ENCODE data around the gene CPTP. TPM values are rescaled to one million over a fixed set of nuclear protein-coding genes. Genes with fewer than 3 reads are reported as not detected.

The CPTP gene
- total and polyA plus RNA-seq, 2 of the 13 experiments (the other 11 are each of a cell fraction or from before 2014, with no cell fraction given), result 5.5 to 9.3 TPM

DNA sequence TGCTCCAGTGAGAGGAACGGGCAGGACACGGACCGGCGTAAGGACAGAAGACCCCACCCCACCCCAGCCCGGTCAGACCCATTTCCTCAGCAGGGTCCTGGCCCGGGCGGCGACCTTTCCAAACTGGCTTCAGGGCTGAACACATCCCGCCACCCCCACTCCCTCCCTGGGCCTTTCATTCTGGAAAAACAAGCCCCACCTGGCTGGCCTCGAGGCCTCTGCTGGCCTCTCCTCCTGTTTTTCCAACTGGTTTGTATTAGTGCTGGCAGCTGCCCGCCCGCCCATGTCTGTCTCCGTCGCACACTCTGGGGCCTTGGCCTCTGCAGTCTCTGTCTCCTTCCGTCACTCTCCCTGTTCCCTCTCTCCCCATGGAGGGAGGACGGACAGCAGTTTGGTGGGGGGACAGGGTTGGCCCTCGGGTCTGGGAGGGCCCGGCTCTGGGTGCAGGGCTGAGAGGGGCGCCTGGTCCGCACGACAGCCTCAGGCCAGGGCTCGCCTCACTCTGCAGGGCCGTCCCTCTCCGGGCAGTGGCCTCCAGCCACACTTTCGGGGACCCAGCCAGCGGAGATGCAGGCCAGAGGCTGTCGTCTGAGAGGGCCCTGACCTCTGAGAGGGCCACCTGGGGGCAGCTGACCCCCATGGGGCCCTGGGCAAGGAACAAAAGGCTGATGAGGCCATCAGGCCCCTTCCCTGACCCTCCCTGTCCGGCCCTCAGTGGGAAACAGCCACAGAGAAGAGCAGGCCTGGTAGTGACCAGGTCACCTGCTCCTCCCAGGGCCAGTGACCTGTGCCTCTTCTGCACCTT, 35.3 kb downstream of the CPTP start (continued):
- TF ChIP-seq, protein P1, sequence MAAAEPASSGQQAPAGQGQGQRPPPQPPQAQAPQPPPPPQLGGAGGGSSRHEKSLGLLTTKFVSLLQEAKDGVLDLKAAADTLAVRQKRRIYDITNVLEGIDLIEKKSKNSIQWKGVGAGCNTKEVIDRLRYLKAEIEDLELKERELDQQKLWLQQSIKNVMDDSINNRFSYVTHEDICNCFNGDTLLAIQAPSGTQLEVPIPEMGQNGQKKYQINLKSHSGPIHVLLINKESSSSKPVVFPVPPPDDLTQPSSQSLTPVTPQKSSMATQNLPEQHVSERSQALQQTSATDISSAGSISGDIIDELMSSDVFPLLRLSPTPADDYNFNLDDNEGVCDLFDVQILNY (CRISPR knock-in tag; conservative IDR thresholded peaks at IDR 0.05), result no peak
- TF ChIP-seq ZNF430 (CRISPR knock-in tag; IDR thresholded peaks at IDR 0.05), result peak; percentile 65; the same call in 1 of the 2 replicates
- no peak for TF ChIP-seq SP4 (CRISPR knock-in tag; IDR thresholded peaks at IDR 0.05)
- TF ChIP-seq ZBTB39 (CRISPR knock-in tag; IDR thresholded peaks at IDR 0.05), result no peak
- peak; percentile 95 for TF ChIP-seq RXRA (CRISPR knock-in tag; IDR thresholded peaks at IDR 0.05)
- TF ChIP-seq FOXK1 (CRISPR knock-in tag; IDR thresholded peaks at IDR 0.05; ENCODE audit: borderline replicate concordance, low read depth), result no peak
- no peak for TF ChIP-seq ZNF136 (CRISPR knock-in tag; IDR thresholded peaks at IDR 0.05; ENCODE audit: low read depth)
- 0 out of 2 replicates have a peak, but pooled peaks have one; percentile 45 for TF ChIP-seq RFXAP (CRISPR knock-in tag; IDR thresholded peaks at IDR 0.05; ENCODE audit: borderline replicate concordance)
- TF ChIP-seq, protein P2, sequence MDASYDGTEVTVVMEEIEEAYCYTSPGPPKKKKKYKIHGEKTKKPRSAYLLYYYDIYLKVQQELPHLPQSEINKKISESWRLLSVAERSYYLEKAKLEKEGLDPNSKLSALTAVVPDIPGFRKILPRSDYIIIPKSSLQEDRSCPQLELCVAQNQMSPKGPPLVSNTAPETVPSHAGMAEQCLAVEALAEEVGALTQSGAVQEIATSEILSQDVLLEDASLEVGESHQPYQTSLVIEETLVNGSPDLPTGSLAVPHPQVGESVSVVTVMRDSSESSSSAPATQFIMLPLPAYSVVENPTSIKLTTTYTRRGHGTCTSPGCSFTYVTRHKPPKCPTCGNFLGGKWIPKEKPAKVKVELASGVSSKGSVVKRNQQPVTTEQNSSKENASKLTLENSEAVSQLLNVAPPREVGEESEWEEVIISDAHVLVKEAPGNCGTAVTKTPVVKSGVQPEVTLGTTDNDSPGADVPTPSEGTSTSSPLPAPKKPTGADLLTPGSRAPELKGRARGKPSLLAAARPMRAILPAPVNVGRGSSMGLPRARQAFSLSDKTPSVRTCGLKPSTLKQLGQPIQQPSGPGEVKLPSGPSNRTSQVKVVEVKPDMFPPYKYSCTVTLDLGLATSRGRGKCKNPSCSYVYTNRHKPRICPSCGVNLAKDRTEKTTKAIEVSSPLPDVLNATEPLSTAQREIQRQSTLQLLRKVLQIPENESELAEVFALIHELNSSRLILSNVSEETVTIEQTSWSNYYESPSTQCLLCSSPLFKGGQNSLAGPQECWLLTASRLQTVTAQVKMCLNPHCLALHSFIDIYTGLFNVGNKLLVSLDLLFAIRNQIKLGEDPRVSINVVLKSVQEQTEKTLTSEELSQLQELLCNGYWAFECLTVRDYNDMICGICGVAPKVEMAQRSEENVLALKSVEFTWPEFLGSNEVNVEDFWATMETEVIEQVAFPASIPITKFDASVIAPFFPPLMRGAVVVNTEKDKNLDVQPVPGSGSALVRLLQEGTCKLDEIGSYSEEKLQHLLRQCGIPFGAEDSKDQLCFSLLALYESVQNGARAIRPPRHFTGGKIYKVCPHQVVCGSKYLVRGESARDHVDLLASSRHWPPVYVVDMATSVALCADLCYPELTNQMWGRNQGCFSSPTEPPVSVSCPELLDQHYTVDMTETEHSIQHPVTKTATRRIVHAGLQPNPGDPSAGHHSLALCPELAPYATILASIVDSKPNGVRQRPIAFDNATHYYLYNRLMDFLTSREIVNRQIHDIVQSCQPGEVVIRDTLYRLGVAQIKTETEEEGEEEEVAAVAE (CRISPR knock-in tag; IDR thresholded peaks at IDR 0.05; ENCODE audit: borderline replicate concordance), result no peak
- no peak for TF ChIP-seq ZFP36L2 (CRISPR knock-in tag; IDR thresholded peaks at IDR 0.05)
- no peak for TF ChIP-seq FOXP1 (IDR thresholded peaks at IDR 0.05)
- peak; percentile 34 for TF ChIP-seq FOXP1 (CRISPR knock-in tag; IDR thresholded peaks at IDR 0.05)
- no peak for TF ChIP-seq HNF1A (IDR thresholded peaks at IDR 0.05; ENCODE audit: low read depth)
- no peak for TF ChIP-seq HNF1A (CRISPR knock-in tag; IDR thresholded peaks at IDR 0.05; ENCODE audit: borderline replicate concordance)
- TF ChIP-seq ZNF143 (CRISPR knock-in tag; IDR thresholded peaks at IDR 0.05), result peak; percentile 15; the same call in 1 of the 2 replicates
- TF ChIP-seq REL (CRISPR knock-in tag; conservative IDR thresholded peaks at IDR 0.05), result no peak
- no peak for TF ChIP-seq TMF1 (CRISPR knock-in tag; IDR thresholded peaks at IDR 0.05; ENCODE audit: low read depth)
- TF ChIP-seq, protein P3, sequence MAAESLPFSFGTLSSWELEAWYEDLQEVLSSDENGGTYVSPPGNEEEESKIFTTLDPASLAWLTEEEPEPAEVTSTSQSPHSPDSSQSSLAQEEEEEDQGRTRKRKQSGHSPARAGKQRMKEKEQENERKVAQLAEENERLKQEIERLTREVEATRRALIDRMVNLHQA (CRISPR knock-in tag; IDR thresholded peaks at IDR 0.05), result no peak
